HG02571 (cell line): ENCODE data around the gene NUDT16.
"Not testable (repeated sequence)": the region's sequence is repeated elsewhere in the genome, so short reads cannot be mapped to it uniquely, and the experiment has no call there.

ENCODE experiments used
- ATAC-seq: cut with Tn5 transposase; IDR thresholded peaks from one replicate; pipeline ENCODE4 v1.9.1; 2021; ENCODE audit warnings: mild to moderate bottlenecking, moderate library complexity; ENCODE audit not compliant: unreplicated experiment

NUDT16 gene

GRCh38 chr3:131380821-131381444 lies 641 bp upstream of the NUDT16 start:
- not testable (repeated sequence) for ATAC-seq

GRCh38 chr3:131386429-131387165 lies 5.0 kb downstream of the NUDT16 start:
- ATAC-seq = no peak

- no peak for ATAC-seq
These were observed 6.4 kb downstream of the NUDT16 start for GRCh38 chr3:131387796-131388489.

GRCh38 chr3:131388490-131388799 lies 6.9 kb downstream of the NUDT16 start:
- no peak for ATAC-seq

- ATAC-seq = no peak
These were observed 8.8 kb downstream of the NUDT16 start for GRCh38 chr3:131390331-131390730.

- no peak for ATAC-seq
These were observed 11.5 kb downstream of the NUDT16 start for GRCh38 chr3:131393051-131393450.

DNA sequence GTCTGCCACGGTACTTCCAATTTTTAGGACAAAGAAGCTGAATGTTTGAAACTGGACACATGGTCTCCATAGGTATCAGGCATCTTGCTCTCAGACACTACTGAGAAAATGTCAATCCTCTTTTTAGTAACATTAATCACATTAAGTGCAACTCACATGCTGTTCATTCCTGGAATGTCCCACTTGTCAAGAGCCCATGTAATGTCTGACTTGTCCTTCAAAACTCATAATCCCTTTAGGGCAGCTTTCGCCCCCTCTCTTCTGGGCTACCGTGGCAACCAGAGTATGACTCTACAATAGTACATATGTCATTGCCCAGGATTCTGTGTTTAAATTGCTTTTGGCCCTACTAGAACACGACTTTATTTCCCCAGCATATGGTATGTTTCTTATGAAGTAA lies 12.3 kb downstream of the NUDT16 start:
- ATAC-seq = no peak

DNA sequence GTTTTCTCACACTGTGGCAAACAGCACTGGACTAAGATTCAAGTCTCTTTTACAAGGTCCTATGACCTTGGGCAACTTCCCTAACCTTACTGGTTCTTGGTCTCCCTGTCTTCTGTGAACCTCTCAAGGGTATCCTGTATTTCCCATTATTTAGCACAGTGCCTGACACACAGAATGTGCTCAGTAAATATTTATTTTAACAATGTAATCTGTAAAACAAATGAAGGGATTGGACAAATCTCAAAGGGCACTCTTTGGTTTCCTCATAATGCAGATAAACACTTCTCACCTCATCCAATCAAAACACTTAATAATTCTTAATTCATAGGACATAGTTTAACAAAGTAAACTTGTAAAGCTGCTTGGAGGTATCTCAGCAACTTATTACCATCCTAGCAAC lies 12.8 kb downstream of the NUDT16 start:
- ATAC-seq = no peak

DNA sequence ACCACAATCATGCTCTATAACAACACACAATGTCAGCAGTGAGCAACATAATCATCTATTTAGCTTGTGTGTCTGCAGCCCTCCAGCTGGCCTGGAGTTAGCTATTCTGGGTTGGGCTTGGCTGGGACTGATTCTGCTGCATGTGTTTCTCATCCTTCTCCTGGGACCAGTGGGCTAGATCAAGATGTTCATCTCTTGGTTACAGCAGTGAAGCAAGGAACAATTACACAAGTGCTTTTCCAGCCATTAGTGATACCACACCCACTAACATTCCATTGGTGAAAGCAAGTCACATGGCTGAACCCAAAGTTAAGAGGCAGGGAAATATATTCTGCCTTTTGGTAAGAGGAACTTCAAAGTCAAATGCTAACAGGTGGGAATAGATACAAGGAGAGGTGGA lies 14.6 kb downstream of the NUDT16 start:
- no peak for ATAC-seq

DNA sequence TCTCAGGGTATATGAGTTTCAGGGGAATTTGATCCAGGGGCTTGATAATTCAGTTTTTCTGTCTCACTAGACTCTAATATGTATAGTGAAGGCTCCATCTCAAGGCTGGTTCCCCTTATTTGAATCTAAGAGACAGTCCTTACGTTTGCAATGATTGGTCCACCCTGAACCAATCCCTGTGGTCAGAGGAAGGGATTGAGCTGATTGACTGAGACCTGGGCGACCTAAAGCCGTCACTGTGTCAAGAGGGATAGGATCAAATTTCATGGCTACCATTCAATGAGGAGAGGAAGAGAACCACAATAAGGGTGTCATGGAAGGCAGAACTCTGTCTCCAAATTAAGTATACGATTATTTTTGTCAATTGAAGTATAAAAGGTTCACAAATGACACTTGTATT lies 16.3 kb downstream of the NUDT16 start:
- no peak for ATAC-seq

GRCh38 chr3:131401978-131402377 lies 20.4 kb downstream of the NUDT16 start:
- no peak for ATAC-seq

DNA sequence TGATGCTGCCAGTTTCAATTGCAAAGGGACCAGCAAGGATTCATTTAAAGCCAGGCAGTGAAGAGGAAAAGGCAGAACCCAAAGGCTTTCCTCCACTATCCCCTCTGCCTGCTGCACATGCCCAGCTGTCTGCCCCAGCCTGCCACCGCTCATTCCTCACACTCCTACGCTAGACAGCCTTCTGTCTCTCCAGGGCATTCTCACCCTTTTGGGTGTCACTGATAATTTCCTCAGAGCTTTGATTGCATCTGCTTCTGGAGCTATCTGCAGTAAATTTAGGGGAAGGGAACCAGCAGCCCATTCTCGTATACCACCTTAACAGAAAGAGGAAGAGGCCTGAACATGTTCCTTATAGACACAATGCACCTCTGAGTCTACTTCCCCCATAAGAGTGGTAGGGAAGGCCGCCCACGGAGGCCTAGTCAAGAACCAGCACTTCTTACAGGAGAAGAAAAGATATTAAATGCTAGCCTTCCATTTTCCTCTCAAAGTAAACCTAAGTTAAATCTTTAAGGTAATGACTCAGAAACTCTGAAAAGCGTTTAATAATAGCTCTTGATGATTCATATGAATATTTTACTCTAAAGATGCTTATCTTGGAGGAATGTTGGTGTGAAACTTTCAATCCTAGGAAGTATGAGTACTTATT lies 20.9 kb downstream of the NUDT16 start:
- no peak for ATAC-seq

DNA sequence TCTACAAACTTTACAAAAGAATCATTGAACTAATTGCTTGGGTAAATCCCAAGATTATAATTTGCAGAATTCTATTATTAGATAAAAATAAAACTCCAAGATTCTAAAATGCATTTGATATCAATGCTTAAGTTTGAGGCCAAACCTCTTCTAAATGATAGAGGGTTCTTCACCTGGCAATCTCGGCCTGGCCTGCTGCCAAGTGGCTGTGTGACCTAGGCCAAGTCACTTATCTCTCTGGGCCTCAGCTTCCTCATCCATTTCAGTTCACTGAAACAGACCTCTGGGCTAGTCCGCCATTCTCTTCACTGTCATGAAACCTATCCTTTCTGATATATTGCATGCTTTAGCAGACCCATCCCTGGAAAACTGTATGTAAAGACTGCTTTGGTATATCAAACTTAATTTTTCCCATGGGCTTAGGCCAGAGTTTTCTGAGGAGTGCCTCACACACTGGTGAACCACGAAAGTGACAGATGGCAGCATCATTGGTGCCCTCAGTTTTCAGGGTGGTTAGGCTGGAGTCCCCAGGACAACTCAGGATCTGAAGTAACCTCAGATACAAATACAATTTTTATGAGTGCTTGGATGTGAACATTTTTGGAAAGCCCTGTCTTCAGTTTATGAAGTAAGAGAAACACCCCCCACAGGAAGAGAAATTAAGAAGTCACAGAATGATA lies 21.8 kb downstream of the NUDT16 start:
- no peak for ATAC-seq

DNA sequence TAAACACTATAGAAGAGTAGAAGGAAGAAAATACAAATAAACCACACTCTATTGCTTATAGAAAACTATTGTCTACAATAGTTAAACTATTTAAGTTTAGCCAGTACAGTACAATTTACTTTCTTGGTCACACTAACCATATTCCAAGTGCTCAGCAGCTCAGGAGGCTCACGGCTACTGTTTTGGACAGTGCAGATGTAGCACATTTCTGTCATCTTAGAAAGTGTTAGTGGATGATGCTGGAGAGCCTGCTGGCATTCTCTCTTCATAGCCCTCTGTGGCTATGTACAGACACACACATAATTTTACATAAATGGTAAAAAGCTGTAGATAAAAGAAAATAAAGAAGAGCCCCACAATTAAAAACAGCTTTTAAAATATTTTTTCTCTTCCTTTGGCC lies 23.8 kb downstream of the NUDT16 start:
- no peak for ATAC-seq

GRCh38 chr3:131406274-131406673 lies 24.7 kb downstream of the NUDT16 start:
- no peak for ATAC-seq

DNA sequence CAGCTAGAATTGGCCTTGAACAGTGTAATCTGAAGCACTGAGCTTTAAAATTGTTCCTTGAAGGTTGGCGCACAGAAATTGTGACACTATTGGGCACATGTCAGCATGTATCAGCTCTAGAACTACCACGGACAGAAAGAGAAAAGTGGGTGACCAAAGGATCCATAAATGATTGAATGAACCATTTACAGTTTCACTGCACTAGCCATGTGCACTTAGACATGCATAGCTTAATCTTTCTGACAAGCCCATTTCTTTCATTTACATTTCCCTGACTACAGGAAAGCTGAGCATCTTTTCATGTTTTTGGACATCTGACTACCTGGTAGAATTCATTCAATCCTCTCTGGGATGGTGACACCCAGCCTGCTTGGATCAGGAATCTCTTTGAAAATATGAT lies 36.2 kb downstream of the NUDT16 start:
- no peak for ATAC-seq

DNA sequence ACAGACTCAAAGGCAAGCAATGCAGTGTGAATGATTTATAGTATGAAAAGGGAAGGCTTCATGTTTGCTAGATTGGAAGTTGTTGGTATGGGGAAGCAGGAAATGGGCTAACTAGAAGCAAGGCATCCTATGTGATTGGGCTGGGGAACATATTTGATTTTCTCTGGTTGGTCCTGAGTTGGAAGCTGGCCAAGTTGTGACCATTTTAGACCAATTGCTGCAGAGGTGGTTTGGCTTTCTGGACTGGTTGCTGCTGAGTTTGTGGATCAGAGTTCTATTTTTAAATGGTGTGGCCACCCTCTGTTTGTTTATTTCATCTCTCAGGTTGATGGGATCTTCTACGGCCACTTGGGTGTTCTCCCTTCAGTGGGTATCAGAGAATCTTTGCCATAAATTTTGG lies 39.7 kb downstream of the NUDT16 start:
- ATAC-seq = no peak

GRCh38 chr3:131421957-131422498 lies 40.5 kb downstream of the NUDT16 start:
- no peak for ATAC-seq

GRCh38 chr3:131427226-131427625 lies 45.7 kb downstream of the NUDT16 start:
- no peak for ATAC-seq

GRCh38 chr3:131431754-131432153 lies 50.2 kb downstream of the NUDT16 start:
- no peak for ATAC-seq

DNA sequence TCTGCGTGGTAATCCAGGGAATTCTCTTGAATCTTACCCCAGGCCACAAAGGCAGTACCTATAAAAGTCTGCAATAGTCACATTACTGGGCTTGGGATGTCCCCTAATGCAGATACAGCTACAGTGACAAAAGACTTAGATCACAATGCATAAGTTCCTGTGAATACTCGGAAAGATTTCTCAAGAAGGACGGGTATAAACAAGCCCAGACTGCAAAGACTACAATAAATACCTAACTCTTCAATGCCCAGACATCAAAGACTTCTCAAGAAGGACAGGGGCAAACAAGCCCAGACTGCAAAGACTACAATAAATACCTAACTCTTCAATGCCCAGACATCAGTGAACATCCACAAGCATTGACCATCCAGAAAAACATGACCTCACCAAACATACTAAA lies 50.9 kb downstream of the NUDT16 start:
- no peak for ATAC-seq
